Trophoblast cell (in vitro differentiated cells and primary cell): ENCODE data around the gene FMNL1.

Experiments
- DNase-seq, 2 donors: peaks; one replicate each; pipeline ENCODE4 v3.0.0-alpha.2; 2016
- H2AFZ ChIP-seq: 2 replicates; pipeline ENCODE4 v1.6.1; 2013; ENCODE audit warnings: low read length, moderate library complexity, mild to moderate bottlenecking; ENCODE audit not compliant: insufficient read depth, poor library complexity
- H2AK5ac ChIP-seq: 2 replicates; pipeline ENCODE4 v1.6.1; 2013; ENCODE audit warnings: mild to moderate bottlenecking, low read length
- H2BK120ac ChIP-seq: 2 replicates; pipeline ENCODE4 v1.6.1; 2013; ENCODE audit warnings: low read length, mild to moderate bottlenecking, moderate library complexity; ENCODE audit not compliant: insufficient read depth, poor library complexity
- H2BK12ac ChIP-seq: 2 replicates; pipeline ENCODE4 v1.6.1; 2013; ENCODE audit warnings: mild to moderate bottlenecking, low read length, moderate library complexity
- H2BK5ac ChIP-seq: 2 replicates; pipeline ENCODE4 v1.6.1; 2013; ENCODE audit warnings: low read length, low read depth, moderate library complexity, mild to moderate bottlenecking; ENCODE audit not compliant: poor library complexity
- H3K14ac ChIP-seq: 2 replicates; pipeline ENCODE4 v1.6.1; 2013; ENCODE audit warnings: mild to moderate bottlenecking, low read length
- H3K18ac ChIP-seq: 2 replicates; pipeline ENCODE4 v1.6.1; 2013; ENCODE audit warnings: mild to moderate bottlenecking, low read length
- H3K23ac ChIP-seq: 2 replicates; pipeline ENCODE4 v1.6.1; 2013; ENCODE audit warnings: low read length
- H3K27ac ChIP-seq: 2 replicates; pipeline ENCODE4 v1.5.1; 2013; ENCODE audit warnings: low read depth, mild to moderate bottlenecking, inconsistent platforms, low read length, moderate library complexity
- H3K27me3 ChIP-seq: 2 replicates; pipeline ENCODE4 v1.6.1; 2013; ENCODE audit warnings: inconsistent platforms, mild to moderate bottlenecking, low read length, moderate library complexity; ENCODE audit not compliant: insufficient read depth
- H3K36me3 ChIP-seq, 2 experiments: 1 replicate in 1 of 2; 2 replicates in 1 of 2; pipeline ENCODE4 v1.6.1; 2013; ENCODE audit warnings: low read length in 2 of 2, mild to moderate bottlenecking in 2 of 2, moderate library complexity in 1 of 2; ENCODE audit not compliant: insufficient read depth in 2 of 2, control insufficient read depth in 1 of 2
- H3K4ac ChIP-seq: 2 replicates; pipeline ENCODE4 v1.6.1; 2013; ENCODE audit warnings: low read depth, mild to moderate bottlenecking, low read length, moderate library complexity
- H3K4me1 ChIP-seq, 2 experiments: 1 replicate in 1 of 2; 2 replicates in 1 of 2; pipeline ENCODE4 v1.6.1; 2013; ENCODE audit warnings: low read length in 2 of 2, mild to moderate bottlenecking in 2 of 2, moderate library complexity in 1 of 2; ENCODE audit not compliant: insufficient read depth in 2 of 2, control insufficient read depth in 1 of 2
- H3K4me2 ChIP-seq: 2 replicates; pipeline ENCODE4 v1.6.1; 2013; ENCODE audit warnings: inconsistent platforms, mild to moderate bottlenecking, low read length, moderate library complexity
- H3K4me3 ChIP-seq: 2 replicates; pipeline ENCODE4 v1.5.1; 2013; ENCODE audit warnings: mild to moderate bottlenecking, low read depth, low read length, inconsistent platforms
- H3K79me1 ChIP-seq: one replicate; pipeline ENCODE4 v1.6.1; 2013; ENCODE audit warnings: low read length
- H3K79me2 ChIP-seq: 2 replicates; pipeline ENCODE4 v1.6.1; 2013; ENCODE audit warnings: low read length, mild to moderate bottlenecking; ENCODE audit not compliant: control insufficient read depth, insufficient read depth, poor library complexity
- H3K9ac ChIP-seq: 2 replicates; pipeline ENCODE4 v1.6.1; 2013; ENCODE audit warnings: mild to moderate bottlenecking, low read length
- H3K9me3 ChIP-seq: 2 replicates; pipeline ENCODE4 v1.6.1; 2013; ENCODE audit warnings: low read depth, mild to moderate bottlenecking, control low read depth, inconsistent platforms, low read length; ENCODE audit not compliant: insufficient read depth
- H4K12ac ChIP-seq: 2 replicates; pipeline ENCODE4 v1.6.1; 2013; ENCODE audit warnings: low read depth, mild to moderate bottlenecking, low read length, moderate library complexity
- H4K8ac ChIP-seq: 2 replicates; pipeline ENCODE4 v1.6.1; 2013; ENCODE audit warnings: low read depth, mild to moderate bottlenecking, low read length, moderate library complexity
- H4K91ac ChIP-seq: one replicate; pipeline ENCODE4 v1.6.1; 2013; ENCODE audit warnings: low read depth, mild to moderate bottlenecking, low read length, moderate library complexity
- WGBS: extraction: QIAGEN DNeasy Blood & Tissue Kit; methylation state at CpG from one replicate; pipeline ENCODE4 v1.1.7; 2013; ENCODE audit warnings: missing lambda C conversion rate; ENCODE audit not compliant: insufficient read length, insufficient coverage; ENCODE audit errors: extremely low coverage; 5-methylcytosine and 5-hydroxymethylcytosine counted together

FMNL1 gene

DNA sequence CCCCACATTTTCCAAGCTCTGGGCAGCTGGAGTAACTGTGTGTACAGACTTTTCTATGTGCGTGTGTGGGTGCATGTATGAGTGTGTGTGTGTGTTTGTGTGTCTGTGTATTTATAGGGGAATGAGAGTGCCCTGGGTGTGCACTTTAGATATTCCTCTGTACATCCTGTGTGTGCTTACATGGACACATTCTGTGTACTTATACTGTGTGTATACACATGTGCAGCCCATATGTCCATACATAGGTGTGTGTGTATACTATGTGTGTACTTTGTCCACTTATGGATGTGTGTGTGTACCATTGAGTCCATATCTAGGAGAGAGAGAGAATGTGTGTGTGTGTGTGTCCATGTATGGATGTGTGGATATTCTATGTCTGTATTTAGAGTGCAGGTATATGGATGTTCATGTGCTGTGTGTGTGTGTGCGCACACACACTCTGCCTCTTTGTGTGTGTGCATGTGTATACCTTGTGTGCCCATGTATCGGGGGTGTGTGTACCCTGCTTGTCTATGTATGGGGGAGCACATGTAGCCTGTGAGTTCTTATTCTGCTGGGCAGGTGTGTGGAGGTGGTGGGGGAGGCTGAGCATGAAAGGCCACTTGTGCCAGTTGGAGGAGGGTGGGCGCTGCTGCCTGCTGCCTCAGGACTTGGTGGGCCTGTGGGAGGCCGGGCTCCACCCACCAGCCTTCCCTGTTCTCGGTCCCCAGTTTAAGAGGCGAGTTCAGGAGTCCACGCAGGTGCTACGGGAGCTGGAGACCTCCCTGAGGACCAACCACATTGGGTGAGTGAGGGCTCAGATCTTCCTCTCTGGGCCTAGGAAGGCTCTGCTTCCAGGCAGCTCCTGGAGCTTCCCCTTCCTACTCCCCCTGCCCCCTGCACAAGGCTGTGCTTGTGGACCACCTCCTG, 11.1 kb downstream of the FMNL1 start:
- peaks cover 2% of the 10 kb centered on the region for H3K9me3 ChIP-seq
- no peaks in the 10 kb centered on the region for H3K79me2 ChIP-seq
- no peak overlapping the region for H3K4ac ChIP-seq
- no peak overlapping the region for H2AK5ac ChIP-seq
- no peak overlapping the region for H4K91ac ChIP-seq
- H3K36me3 ChIP-seq = no peaks in the 10 kb centered on the region
- no peak overlapping the region for H2BK5ac ChIP-seq
- peak overlapping the region; percentile 21 for H3K4me3 ChIP-seq
- no peak for DNase-seq
- H2BK12ac ChIP-seq = no peak overlapping the region
- WGBS = no CpG with 5 or more reads among the region's 9 CpGs
- no peak overlapping the region for H3K14ac ChIP-seq
- no peak overlapping the region for H4K12ac ChIP-seq
- no peak overlapping the region for H3K4me2 ChIP-seq
- H2BK120ac ChIP-seq = no peak overlapping the region
- no peak overlapping the region for H3K9ac ChIP-seq
- H3K27me3 ChIP-seq = no peaks in the 10 kb centered on the region
- no peak overlapping the region for H3K27ac ChIP-seq
- H3K79me1 ChIP-seq = no peaks in the 10 kb centered on the region
- H3K4me1 ChIP-seq = peaks cover 10 to 14% of the 10 kb centered on the region in 2 experiments
- H2AFZ ChIP-seq = no peak overlapping the region
- H4K8ac ChIP-seq = no peak overlapping the region
- no peak overlapping the region for H3K23ac ChIP-seq
- no peak overlapping the region for H3K18ac ChIP-seq

GRCh38 chr17:45233423-45233924, 11.8 kb downstream of the FMNL1 start:
- no peaks in the 10 kb centered on the region for H3K79me1 ChIP-seq
- no peak overlapping the region for H3K4me2 ChIP-seq
- no peak overlapping the region for H2AK5ac ChIP-seq
- H3K79me2 ChIP-seq = no peaks in the 10 kb centered on the region
- H3K14ac ChIP-seq = no peak overlapping the region
- H2BK12ac ChIP-seq = no peak overlapping the region
- H2BK5ac ChIP-seq = no peak overlapping the region
- WGBS = no CpG with 5 or more reads among the region's 8 CpGs
- H3K4me1 ChIP-seq = peaks cover 9 to 14% of the 10 kb centered on the region in 2 experiments
- H3K27ac ChIP-seq = no peak overlapping the region
- H3K36me3 ChIP-seq = no peaks in the 10 kb centered on the region
- H4K12ac ChIP-seq = no peak overlapping the region
- DNase-seq = no peak
- H3K9ac ChIP-seq = no peak overlapping the region
- no peaks in the 10 kb centered on the region for H3K27me3 ChIP-seq
- no peak overlapping the region for H3K4me3 ChIP-seq
- H4K8ac ChIP-seq = no peak overlapping the region
- H2BK120ac ChIP-seq = no peak overlapping the region
- no peak overlapping the region for H3K4ac ChIP-seq
- no peak overlapping the region for H2AFZ ChIP-seq
- H3K23ac ChIP-seq = no peak overlapping the region
- H4K91ac ChIP-seq = no peak overlapping the region
- no peak overlapping the region for H3K18ac ChIP-seq
- H3K9me3 ChIP-seq = peaks cover 2% of the 10 kb centered on the region

DNA sequence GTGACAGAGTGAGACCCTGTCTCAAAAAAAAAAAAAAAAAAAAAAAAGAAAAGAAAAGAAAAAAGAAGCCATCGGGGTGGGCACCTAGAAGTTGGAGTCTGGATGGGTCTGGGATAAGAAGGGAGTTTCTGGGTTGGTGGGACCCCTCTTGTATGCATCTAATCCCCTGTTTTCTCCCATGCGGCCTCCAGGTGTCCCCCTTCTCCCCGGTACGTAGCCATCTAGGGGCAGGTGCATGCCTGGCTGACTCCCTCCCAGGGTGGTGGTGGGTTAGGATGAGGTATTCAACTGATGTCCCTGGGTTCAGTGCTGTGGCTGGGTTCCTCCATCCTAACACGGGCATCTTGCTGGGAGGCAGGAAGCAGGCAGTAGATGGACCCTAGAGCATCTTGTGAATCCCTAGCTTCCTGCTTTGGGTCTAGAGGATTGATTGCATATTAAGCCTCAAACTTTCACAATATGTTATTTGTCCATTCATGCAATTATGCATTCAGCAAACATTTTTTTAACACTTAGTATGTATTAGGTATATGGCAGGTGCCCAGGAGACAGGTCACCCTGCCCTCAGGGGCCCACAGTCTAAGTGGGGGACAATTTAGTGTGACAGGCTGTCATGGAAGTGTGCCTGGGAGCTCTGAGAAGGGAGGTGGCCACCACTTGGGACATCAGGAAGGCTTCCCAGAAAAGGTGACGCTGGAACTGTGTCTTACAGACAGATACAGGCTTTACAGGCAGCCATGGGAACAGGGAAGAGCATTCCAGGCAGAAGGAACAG, 13.1 kb downstream of the FMNL1 start:
- Histone ChIP-seq H2BK5ac (no peak overlapping the region), H3K36me3 (no peaks in the 10 kb centered on the region), H2BK120ac (no peak overlapping the region), H3K4me2 (no peak overlapping the region), H3K79me2 (no peaks in the 10 kb centered on the region), H3K4ac (no peak overlapping the region), H3K79me1 (no peaks in the 10 kb centered on the region), H4K91ac (no peak overlapping the region), H3K4me3 (no peak overlapping the region), H4K8ac (no peak overlapping the region), H3K23ac (no peak overlapping the region), H2BK12ac (no peak overlapping the region), H3K14ac (no peak overlapping the region), H4K12ac (no peak overlapping the region), H3K27ac (no peak overlapping the region), H3K4me1 (peaks cover 0 to 2% of the 10 kb centered on the region in 2 experiments), H3K18ac (no peak overlapping the region), H3K27me3 (no peaks in the 10 kb centered on the region), H2AK5ac (no peak overlapping the region), H3K9me3 (peaks cover 4% of the 10 kb centered on the region), H3K9ac (no peak overlapping the region), H2AFZ (no peak overlapping the region)
- WGBS = no CpG with 5 or more reads among the region's 6 CpGs
- no peak for DNase-seq

- Histone ChIP-seq H3K36me3 (no peaks in the 10 kb centered on the region), H3K4me2 (no peak overlapping the region), H3K79me1 (no peaks in the 10 kb centered on the region), H3K18ac (no peak overlapping the region), H2BK120ac (no peak overlapping the region), H3K9ac (no peak overlapping the region), H3K23ac (no peak overlapping the region), H4K91ac (no peak overlapping the region), H3K79me2 (no peaks in the 10 kb centered on the region), H3K4me1 (peaks cover 0 to 1% of the 10 kb centered on the region in 2 experiments), H3K4ac (no peak overlapping the region), H2AFZ (no peak overlapping the region), H3K14ac (no peak overlapping the region), H4K8ac (no peak overlapping the region), H3K27ac (no peak overlapping the region), H3K9me3 (peaks cover 4% of the 10 kb centered on the region), H3K27me3 (no peaks in the 10 kb centered on the region), H2BK12ac (no peak overlapping the region), H3K4me3 (no peak overlapping the region), H2BK5ac (no peak overlapping the region), H4K12ac (no peak overlapping the region), H2AK5ac (no peak overlapping the region)
- peak; percentile 60 to 84 for DNase-seq
- no CpG with 5 or more reads among the region's 20 CpGs for WGBS
Observed at GRCh38 chr17:45235416-45236281, 14.0 kb downstream of the FMNL1 start.
